ENCODE results near the gene CNPY1.

DNA sequence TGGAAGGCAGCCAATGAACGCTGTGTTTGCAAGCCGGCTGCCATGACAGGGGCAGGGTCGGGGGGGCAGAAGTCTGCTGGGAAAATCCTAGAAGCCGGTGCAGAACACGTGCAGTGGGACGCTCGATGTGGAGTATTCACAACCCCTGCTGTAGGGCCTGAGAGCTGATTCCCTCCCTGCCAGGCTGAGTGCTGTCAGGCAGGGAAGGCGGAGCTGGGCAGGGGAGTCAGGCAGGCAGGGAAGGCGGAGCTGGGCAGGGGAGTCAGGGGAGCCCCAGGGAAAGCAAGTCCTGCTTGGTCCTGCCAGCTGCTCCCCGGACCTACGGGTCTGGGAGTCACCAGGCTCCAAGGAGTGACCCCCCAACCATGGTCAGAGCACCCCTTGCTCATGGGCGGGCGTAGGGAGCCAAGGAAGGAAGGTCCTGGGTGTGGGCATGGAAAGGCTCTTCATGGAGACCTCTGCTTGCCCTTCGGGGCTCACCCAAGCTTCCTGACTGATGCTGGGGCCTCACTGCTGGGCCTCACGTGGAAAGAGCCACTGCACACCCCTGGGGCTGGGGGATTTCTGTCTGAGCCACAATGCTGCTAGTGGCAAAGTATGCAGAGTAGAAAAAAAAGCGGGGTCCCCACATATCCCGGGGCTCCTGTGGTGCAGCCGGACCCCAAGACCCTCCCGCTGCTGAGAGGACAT lies 4.2 kb downstream of the CNPY1 start:
- TF ChIP-seq EZH2 (IDR thresholded peaks at IDR 0.05; ENCODE audit: low read depth, low read length, severe bottlenecking) (no peak), RNF2 (IDR thresholded peaks at IDR 0.05; ENCODE audit: borderline replicate concordance, low read depth, low read length, missing control alignments, poor library complexity, severe bottlenecking) (no peak), POLR2A (IDR thresholded peaks at IDR 0.05; ENCODE audit: control extremely low read depth in 1 of 2, low read depth in 2 of 2, low read length in 2 of 2) (no peak), RFX5 (IDR thresholded peaks at IDR 0.05; ENCODE audit: borderline replicate concordance, low read depth, low read length) (no peak), RBBP5 (IDR thresholded peaks at IDR 0.05; ENCODE audit: borderline replicate concordance, low read depth, low read length) (no peak), EGR1 (IDR thresholded peaks at IDR 0.05; ENCODE audit: borderline replicate concordance, low read depth, low read length) (no peak), RXRA (IDR thresholded peaks at IDR 0.05; ENCODE audit: insufficient read depth, low read depth, low read length) (no peak), TEAD4 (IDR thresholded peaks at IDR 0.05; ENCODE audit: low read depth, low read length) (no peak), RAD21 (IDR thresholded peaks at IDR 0.05 in 1 of 2, conservative IDR thresholded peaks at IDR 0.05 in 1 of 2; ENCODE audit: low read depth in 2 of 2, low read length in 2 of 2) (no peak)

Data from H1 (cell line).